HG03439 (cell line): ENCODE data around the gene CGREF1.
"Not testable (repeated sequence)": the region's sequence is repeated elsewhere in the genome, so short reads cannot be mapped to it uniquely, and the experiment has no call there.

Experiments used
- ATAC-seq: cut with Tn5 transposase; IDR thresholded peaks from one replicate; pipeline ENCODE4 v1.9.1; 2021; ENCODE audit warnings: mild to moderate bottlenecking, moderate library complexity; ENCODE audit not compliant: unreplicated experiment

Gene CGREF1

GRCh38 chr2:27111392-27112078 is 7.4 kb downstream of the CGREF1 start:
- ATAC-seq, result not testable (repeated sequence)

- ATAC-seq, result not testable (repeated sequence)
Measured at GRCh38 chr2:27110603-27111352, 8.2 kb downstream of the CGREF1 start.

GRCh38 chr2:27109083-27109482 is 9.8 kb downstream of the CGREF1 start:
- ATAC-seq, result no peak

- ATAC-seq, result no peak
Measured at GRCh38 chr2:27108221-27108620, 10.7 kb downstream of the CGREF1 start.

GRCh38 chr2:27105981-27106380 is 12.9 kb downstream of the CGREF1 start:
- no peak for ATAC-seq

GRCh38 chr2:27102329-27102728 is 16.6 kb downstream of the CGREF1 start:
- ATAC-seq, result no peak

GRCh38 chr2:27100036-27100435 is 18.9 kb downstream of the CGREF1 start:
- ATAC-seq, result no peak

GRCh38 chr2:27099334-27099955 is 19.5 kb downstream of the CGREF1 start:
- ATAC-seq, result no peak

GRCh38 chr2:27097341-27097740 is 21.6 kb downstream of the CGREF1 start:
- no peak for ATAC-seq

GRCh38 chr2:27096748-27097297 is 22.1 kb downstream of the CGREF1 start:
- no peak for ATAC-seq

GRCh38 chr2:27095745-27096651 is 22.9 kb downstream of the CGREF1 start:
- ATAC-seq, result no peak

- ATAC-seq, result no peak
Measured at GRCh38 chr2:27095427-27095744, 23.5 kb downstream of the CGREF1 start.

- no peak for ATAC-seq
Measured at GRCh38 chr2:27094353-27094984, 24.5 kb downstream of the CGREF1 start.

- ATAC-seq, result no peak
Measured at GRCh38 chr2:27093430-27094352, 25.2 kb downstream of the CGREF1 start.

GRCh38 chr2:27092696-27093429 is 26.1 kb downstream of the CGREF1 start:
- ATAC-seq, result no peak

GRCh38 chr2:27091746-27092695 is 26.9 kb downstream of the CGREF1 start:
- no peak for ATAC-seq
